Measurements from ENCODE around the gene CD300LB.

GRCh38 chr17:74526681-74527080, 4.6 kb downstream of the CD300LB start:
- TF ChIP-seq REST (IDR thresholded peaks at IDR 0.05) (no peak), POLR2A (IDR thresholded peaks at IDR 0.05; ENCODE audit: low read length) (no peak), ZNF302 (CRISPR knock-in tag; IDR thresholded peaks at IDR 0.05) (no peak), EP300 (IDR thresholded peaks at IDR 0.05) (no peak), BCL3 (IDR thresholded peaks at IDR 0.05) (no peak), SREBF2 (IDR thresholded peaks at IDR 0.05) (no peak), MAX (IDR thresholded peaks at IDR 0.05) (no peak), CTCF (IDR thresholded peaks at IDR 0.05) (no peak), RAD21 (conservative IDR thresholded peaks at IDR 0.05 in 1 of 2, IDR thresholded peaks at IDR 0.05 in 1 of 2) (no peak), BHLHE40 (IDR thresholded peaks at IDR 0.05; ENCODE audit: low read depth, low read length) (no peak), HOXA7 (CRISPR knock-in tag; IDR thresholded peaks at IDR 0.05) (no peak)

Data from A549 (cell line).